ENCODE data around the gene OTUD3. TPM values are rescaled to one million over a fixed set of nuclear protein-coding genes. Genes with fewer than 3 reads are reported as not detected.

OTUD3 gene
- total RNA-seq, 4 donors from 2014 or later: 2.6 to 20.8 (median 10.7) TPM

DNA sequence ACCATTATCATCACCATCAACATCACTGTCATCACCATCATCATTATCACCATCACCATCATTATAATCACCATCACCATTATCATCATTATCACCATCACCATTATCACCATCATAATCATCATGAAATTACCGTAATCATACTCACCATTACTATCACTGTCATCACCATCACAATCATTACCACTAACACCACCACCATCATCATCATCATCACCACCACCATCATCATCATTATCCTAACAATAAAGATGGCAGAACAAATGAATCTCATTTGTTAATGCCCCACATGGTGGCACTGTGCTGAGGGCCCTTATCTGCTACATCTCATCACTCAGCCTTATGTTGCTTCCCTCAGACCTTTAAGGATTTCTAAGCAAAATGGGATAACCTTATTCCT is 50.7 kb downstream of the OTUD3 start:
- H3K9me3 ChIP-seq: no peaks in the 10 kb centered on the region
- no peak overlapping the region for H3K4me3 ChIP-seq
- TF ChIP-seq POLR2A (IDR thresholded peaks at IDR 0.05): no peak
- TF ChIP-seq, protein P1, sequence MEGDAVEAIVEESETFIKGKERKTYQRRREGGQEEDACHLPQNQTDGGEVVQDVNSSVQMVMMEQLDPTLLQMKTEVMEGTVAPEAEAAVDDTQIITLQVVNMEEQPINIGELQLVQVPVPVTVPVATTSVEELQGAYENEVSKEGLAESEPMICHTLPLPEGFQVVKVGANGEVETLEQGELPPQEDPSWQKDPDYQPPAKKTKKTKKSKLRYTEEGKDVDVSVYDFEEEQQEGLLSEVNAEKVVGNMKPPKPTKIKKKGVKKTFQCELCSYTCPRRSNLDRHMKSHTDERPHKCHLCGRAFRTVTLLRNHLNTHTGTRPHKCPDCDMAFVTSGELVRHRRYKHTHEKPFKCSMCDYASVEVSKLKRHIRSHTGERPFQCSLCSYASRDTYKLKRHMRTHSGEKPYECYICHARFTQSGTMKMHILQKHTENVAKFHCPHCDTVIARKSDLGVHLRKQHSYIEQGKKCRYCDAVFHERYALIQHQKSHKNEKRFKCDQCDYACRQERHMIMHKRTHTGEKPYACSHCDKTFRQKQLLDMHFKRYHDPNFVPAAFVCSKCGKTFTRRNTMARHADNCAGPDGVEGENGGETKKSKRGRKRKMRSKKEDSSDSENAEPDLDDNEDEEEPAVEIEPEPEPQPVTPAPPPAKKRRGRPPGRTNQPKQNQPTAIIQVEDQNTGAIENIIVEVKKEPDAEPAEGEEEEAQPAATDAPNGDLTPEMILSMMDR (IDR thresholded peaks at IDR 0.05): no peak
- DNase-seq: no peak
- H3K4me1 ChIP-seq: no peaks in the 10 kb centered on the region
- H3K27me3 ChIP-seq: no peaks in the 10 kb centered on the region
- no peak overlapping the region for H3K27ac ChIP-seq
- intact Hi-C loops (cut with DNase I; ENCODE audit: low total_unique reads): no loop called here
- no peaks in the 10 kb centered on the region for H3K36me3 ChIP-seq

DNA sequence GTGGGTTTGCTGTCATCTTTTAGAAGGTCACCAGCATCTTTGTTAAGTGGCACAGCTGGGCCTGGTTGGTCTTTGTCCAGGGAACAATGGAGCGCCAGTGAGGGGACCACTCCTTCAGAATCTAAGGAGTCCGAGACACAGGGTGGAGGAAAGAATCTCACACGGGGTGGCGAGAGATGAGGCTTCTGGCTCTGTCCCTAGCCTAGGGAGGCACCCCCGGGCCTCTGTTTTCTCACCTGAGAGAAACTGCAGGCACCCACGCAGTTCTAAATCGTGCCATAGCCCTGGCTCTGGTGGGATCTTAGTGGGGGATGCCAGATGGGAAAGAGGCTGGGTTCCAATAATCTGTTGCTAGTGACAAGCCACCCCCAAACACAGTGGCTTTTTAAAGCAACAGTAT is 52.1 kb downstream of the OTUD3 start:
- no peaks in the 10 kb centered on the region for H3K27me3 ChIP-seq
- no peak overlapping the region for H3K4me3 ChIP-seq
- no peaks in the 10 kb centered on the region for H3K4me1 ChIP-seq
- DNase-seq: no peak
- intact Hi-C loops (cut with DNase I; ENCODE audit: low total_unique reads): no loop called here
- no peaks in the 10 kb centered on the region for H3K36me3 ChIP-seq
- TF ChIP-seq, protein P1 (IDR thresholded peaks at IDR 0.05): no peak
- TF ChIP-seq POLR2A (IDR thresholded peaks at IDR 0.05): no peak
- H3K9me3 ChIP-seq: no peaks in the 10 kb centered on the region
- H3K27ac ChIP-seq: no peak overlapping the region

DNA sequence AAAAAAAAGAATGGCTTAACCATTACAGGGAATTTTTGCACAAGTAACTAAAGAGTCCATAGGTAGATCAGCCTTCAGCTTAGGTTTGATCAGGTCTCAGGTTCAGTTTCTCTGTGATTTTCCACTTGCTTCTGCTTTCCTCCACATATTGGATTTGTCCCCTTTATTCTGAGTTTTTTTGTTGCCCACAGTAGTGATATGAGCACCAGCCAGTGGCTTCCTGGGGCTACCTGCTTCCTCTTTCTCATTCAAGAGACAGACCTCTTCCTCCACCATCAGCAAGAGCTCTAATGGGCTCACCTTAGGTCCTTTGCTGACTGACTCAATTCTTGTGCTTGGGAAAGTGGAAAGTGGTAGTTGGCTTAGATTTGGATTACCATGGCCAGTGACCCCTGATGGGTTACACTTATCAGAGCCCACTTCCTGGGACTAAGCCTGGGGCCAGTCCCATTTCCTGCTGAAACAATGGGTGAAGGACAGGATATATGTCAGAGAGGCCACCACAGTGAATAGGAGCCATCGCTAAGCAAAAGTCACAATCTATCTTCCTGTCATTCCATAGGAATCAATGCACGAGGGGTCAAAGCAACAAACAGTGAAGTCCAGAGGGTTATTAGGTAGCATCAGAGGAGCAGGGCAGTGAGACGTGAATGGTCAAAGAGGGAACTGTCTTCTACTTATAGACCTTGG is 54.0 kb downstream of the OTUD3 start:
- Histone ChIP-seq H3K27ac (no peak overlapping the region), H3K4me1 (no peaks in the 10 kb centered on the region), H3K27me3 (no peaks in the 10 kb centered on the region), H3K4me3 (no peak overlapping the region), H3K36me3 (no peaks in the 10 kb centered on the region), H3K9me3 (no peaks in the 10 kb centered on the region)
- DNase-seq: no peak
- intact Hi-C loops (cut with DNase I; ENCODE audit: low total_unique reads): no loop called here
- TF ChIP-seq, protein P1 (IDR thresholded peaks at IDR 0.05): no peak
- TF ChIP-seq POLR2A (IDR thresholded peaks at IDR 0.05): no peak

DNA sequence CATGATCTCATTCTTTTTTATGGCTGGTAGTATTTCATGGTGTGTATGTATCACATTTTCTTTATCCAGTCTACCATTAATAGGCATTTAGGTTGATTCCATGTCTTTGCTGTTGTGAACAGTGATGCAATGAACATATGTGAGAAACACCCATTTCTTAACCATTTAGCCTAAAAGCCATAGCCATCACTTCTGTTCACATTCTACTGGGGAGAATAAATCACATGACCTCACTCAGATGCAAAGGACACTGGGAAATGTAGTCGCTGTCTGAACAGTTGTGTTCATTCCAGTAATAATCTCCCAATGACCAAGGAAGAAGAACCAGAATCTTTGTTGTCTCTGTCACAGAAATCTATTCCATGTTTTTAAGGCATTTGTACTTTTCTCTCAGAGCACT is 56.3 kb downstream of the OTUD3 start:
- H3K36me3 ChIP-seq: no peaks in the 10 kb centered on the region
- no peak overlapping the region for H3K4me3 ChIP-seq
- no peaks in the 10 kb centered on the region for H3K27me3 ChIP-seq
- H3K4me1 ChIP-seq: no peaks in the 10 kb centered on the region
- no peak for TF ChIP-seq POLR2A (IDR thresholded peaks at IDR 0.05)
- TF ChIP-seq, protein P1 (IDR thresholded peaks at IDR 0.05): no peak
- no peaks in the 10 kb centered on the region for H3K9me3 ChIP-seq
- H3K27ac ChIP-seq: no peak overlapping the region
- intact Hi-C loops (cut with DNase I; ENCODE audit: low total_unique reads): no loop called here
- DNase-seq: no peak

DNA sequence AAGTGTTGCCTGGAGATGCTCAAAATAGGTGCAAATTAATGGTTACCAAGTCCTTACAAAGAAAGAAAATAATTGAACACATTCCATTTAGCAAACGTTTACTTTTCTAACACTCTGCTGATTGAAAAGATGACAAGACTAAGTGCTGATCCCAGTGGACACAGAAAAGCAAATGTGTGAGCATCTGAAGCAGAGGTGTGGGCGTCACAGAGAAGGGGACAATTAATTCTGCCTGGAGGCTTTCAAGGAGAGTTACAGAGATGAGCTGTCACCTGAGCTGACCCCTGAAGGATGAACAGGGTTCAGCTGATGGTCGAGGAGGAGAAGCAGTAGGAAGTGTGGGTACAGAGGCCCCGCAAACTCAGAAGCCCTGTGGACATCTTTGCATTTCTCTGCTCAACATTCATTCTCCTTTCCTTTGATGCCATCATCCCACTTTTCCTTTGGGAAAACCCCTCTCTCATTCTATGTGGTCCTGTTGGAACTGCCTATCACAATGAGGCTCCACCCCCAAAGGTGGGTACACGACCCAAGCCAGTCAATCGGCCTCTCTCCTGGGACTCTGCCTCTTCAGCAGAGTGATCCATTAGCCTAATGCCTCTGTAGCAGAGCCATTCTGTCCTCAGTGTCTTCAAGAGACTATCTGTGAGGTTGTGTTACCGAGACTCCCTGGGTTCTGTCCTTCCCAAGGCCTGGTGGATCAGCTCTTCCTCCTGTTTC is 58.5 kb downstream of the OTUD3 start:
- Histone ChIP-seq H3K4me1 (no peaks in the 10 kb centered on the region), H3K9me3 (no peaks in the 10 kb centered on the region), H3K27me3 (no peaks in the 10 kb centered on the region), H3K36me3 (no peaks in the 10 kb centered on the region), H3K27ac (no peak overlapping the region), H3K4me3 (no peak overlapping the region)
- no peak for DNase-seq
- intact Hi-C loops (cut with DNase I; ENCODE audit: low total_unique reads): no loop called here
- TF ChIP-seq POLR2A (IDR thresholded peaks at IDR 0.05): no peak
- TF ChIP-seq, protein P1 (IDR thresholded peaks at IDR 0.05): no peak
